Measurements from ENCODE around the gene IRF9.
"Not testable (repeated sequence)": the region's sequence is repeated elsewhere in the genome, so short reads cannot be mapped to it uniquely, and the experiment has no call there.

The IRF9 gene

GRCh38 chr14:24196071-24197055 lies 35.3 kb downstream of the IRF9 start:
- no peak for DNase-seq

- DNase-seq, result no peak
Measured at GRCh38 chr14:24197056-24197450, 36.0 kb downstream of the IRF9 start.

- no peak for DNase-seq
Measured at GRCh38 chr14:24198814-24199524, 37.9 kb downstream of the IRF9 start.

GRCh38 chr14:24202538-24202937 lies 41.5 kb downstream of the IRF9 start:
- not testable (repeated sequence) for DNase-seq

GRCh38 chr14:24203249-24203886 lies 42.3 kb downstream of the IRF9 start:
- not testable (repeated sequence) for DNase-seq

GRCh38 chr14:24204163-24205146 lies 43.4 kb downstream of the IRF9 start:
- no peak for DNase-seq

- DNase-seq, result no peak
Measured at GRCh38 chr14:24206260-24207103, 45.4 kb downstream of the IRF9 start.

GRCh38 chr14:24207104-24207551 lies 46.1 kb downstream of the IRF9 start:
- DNase-seq, result no peak

GRCh38 chr14:24207625-24208024 lies 46.6 kb downstream of the IRF9 start:
- DNase-seq, result no peak

GRCh38 chr14:24211311-24211710 lies 50.2 kb downstream of the IRF9 start:
- DNase-seq, result no peak

GRCh38 chr14:24212924-24213865 lies 52.1 kb downstream of the IRF9 start, which contains the start of gene CHMP4A:
TSS of gene CHMP4A (minus strand) at chr14:24213488. CDS start at chr14:24213439, 49 bp downstream.
- DNase-seq, result peak; percentile 96

GRCh38 chr14:24213866-24214662 lies 53.0 kb downstream of the IRF9 start:
- no peak for DNase-seq

GRCh38 chr14:24215495-24216344 lies 54.7 kb downstream of the IRF9 start, which contains the start of gene MDP1:
TSS of gene MDP1 (minus strand) at chr14:24216066. CDS start at chr14:24215955, 111 bp downstream.
- peak; percentile 72 for DNase-seq
